CD14-positive monocyte (primary cell): ENCODE measurements around the gene PARP16. TPM values are rescaled to one million over a fixed set of nuclear protein-coding genes. Genes with fewer than 3 reads are reported as not detected.

ENCODE experiments used
- DNase-seq, 3 donors: peaks; one replicate each; pipeline ENCODE4 v3.0.0-alpha.2; 2011 to 2022
- H2AFZ ChIP-seq: 2 replicates; pipeline ENCODE4 v1.6.0; 2012; ENCODE audit warnings: mild to moderate bottlenecking, low read depth, low read length, inconsistent platforms; ENCODE audit not compliant: insufficient read depth, poor library complexity, severe bottlenecking
- H3K27ac ChIP-seq, 2 donors: 1 replicate in 1 of 2; 2 replicates in 1 of 2; pipeline ENCODE4 v1.5.1; 2012 to 2013; ENCODE audit warnings: low read length in 2 of 2, control low read depth in 1 of 2, inconsistent platforms in 1 of 2, low read depth in 1 of 2, mild to moderate bottlenecking in 1 of 2
- H3K27me3 ChIP-seq, 2 donors: one replicate each; pipeline versions ENCODE4 v1.6.0 to v1.6.1; 2011 to 2013; ENCODE audit warnings: low read length in 2 of 2; ENCODE audit not compliant: control insufficient read depth in 2 of 2, insufficient read depth in 2 of 2
- H3K36me3 ChIP-seq, 2 donors: replicated peaks in 1 of 2; 1 replicate in 1 of 2; 2 replicates in 1 of 2; pipeline versions ENCODE4 v1.5.1 to v1.6.1; 2012 to 2013; ENCODE audit warnings: low read length in 2 of 2, control low read depth in 1 of 2, inconsistent platforms in 1 of 2, mild to moderate bottlenecking in 1 of 2; ENCODE audit not compliant: insufficient read depth in 2 of 2, control insufficient read depth in 1 of 2
- H3K4me1 ChIP-seq, 2 donors: 1 replicate in 1 of 2; 2 replicates in 1 of 2; pipeline versions ENCODE4 v1.5.1 to v1.6.1; 2012 to 2013; ENCODE audit warnings: low read length in 2 of 2, control low read depth in 1 of 2, inconsistent platforms in 1 of 2, mild to moderate bottlenecking in 1 of 2, moderate library complexity in 1 of 2; ENCODE audit not compliant: insufficient read depth in 2 of 2, control insufficient read depth in 1 of 2
- H3K4me2 ChIP-seq: replicated peaks from 2 replicates; pipeline ENCODE3; 2012; ENCODE audit warnings: low read length, moderate library complexity, mild to moderate bottlenecking; ENCODE audit not compliant: poor library complexity, severe bottlenecking; ENCODE audit errors: extremely low read depth
- H3K4me3 ChIP-seq, 3 experiments: fragments of 200-600 bp in 1 of 3; sonication (generic) in 1 of 3; replicated peaks in 1 of 3; 1 replicate in 2 of 3; 2 replicates in 1 of 3; pipeline ENCODE4 v1.5.1; 2011 to 2013; ENCODE audit warnings: low read length in 3 of 3, mild to moderate bottlenecking in 3 of 3, control low read depth in 2 of 3, low read depth in 2 of 3, inconsistent platforms in 1 of 3, moderate library complexity in 1 of 3
- H3K79me2 ChIP-seq: 2 replicates; pipeline ENCODE4 v1.6.0; 2012; ENCODE audit warnings: mild to moderate bottlenecking, control low read depth, inconsistent platforms, low read length, moderate library complexity; ENCODE audit not compliant: insufficient read depth
- H3K9ac ChIP-seq: 2 replicates; pipeline ENCODE4 v1.6.0; 2017; ENCODE audit warnings: low read length, mild to moderate bottlenecking; ENCODE audit not compliant: insufficient read depth, poor library complexity, severe bottlenecking
- H3K9me3 ChIP-seq, 2 donors: replicated peaks in 1 of 2; 1 replicate in 1 of 2; 2 replicates in 1 of 2; pipeline versions ENCODE4 v1.5.1 to v1.6.1; 2012 to 2013; ENCODE audit warnings: low read length in 2 of 2, control low read depth in 1 of 2; ENCODE audit not compliant: control insufficient read depth in 1 of 2, insufficient read depth in 1 of 2
- H4K20me1 ChIP-seq: 2 replicates; pipeline ENCODE4 v1.6.0; 2012; ENCODE audit warnings: mild to moderate bottlenecking, low read length, control low read depth, moderate library complexity; ENCODE audit not compliant: insufficient read depth
- H3K27ac Mint-ChIP-seq, 7 donors: one replicate each; pipeline ENCODE4 v1.8.0; 2020; ENCODE audit warnings: mild to moderate bottlenecking in 7 of 7, mixed read lengths in 7 of 7, moderate library complexity in 6 of 7, inconsistent platforms in 2 of 7
- H3K27me3 Mint-ChIP-seq, 3 donors: one replicate each; pipeline ENCODE4 v1.8.0; 2021 to 2022; ENCODE audit warnings: low read depth in 3 of 3, mild to moderate bottlenecking in 3 of 3, mixed read lengths in 3 of 3, moderate library complexity in 3 of 3, inconsistent platforms in 1 of 3
- H3K36me3 Mint-ChIP-seq, 2 donors: one replicate each; pipeline ENCODE4 v1.8.0; 2020; ENCODE audit warnings: mixed read lengths in 2 of 2, inconsistent platforms in 1 of 2, mild to moderate bottlenecking in 1 of 2
- H3K4me1 Mint-ChIP-seq: one replicate; pipeline ENCODE4 v1.8.0; 2020; ENCODE audit warnings: mild to moderate bottlenecking, mixed read lengths
- H3K4me3 Mint-ChIP-seq, 2 donors: one replicate each; pipeline ENCODE4 v1.8.0; 2020; ENCODE audit warnings: mild to moderate bottlenecking in 2 of 2, mixed read lengths in 2 of 2, moderate library complexity in 1 of 2
- H3K9me3 Mint-ChIP-seq, 7 donors: one replicate each; pipeline ENCODE4 v1.8.0; 2020 to 2022; ENCODE audit warnings: mixed read lengths in 7 of 7, mild to moderate bottlenecking in 6 of 7, moderate library complexity in 6 of 7, inconsistent platforms in 2 of 7
- WGBS: methylation state at CpG from one replicate; pipeline ENCODE4 v1.1.5; 2013; ENCODE audit warnings: missing lambda C conversion rate; ENCODE audit not compliant: insufficient coverage; 5-methylcytosine and 5-hydroxymethylcytosine counted together
- intact Hi-C, 2 donors: fragments of 100-400 bp; cut with micrococcal nuclease; formaldehyde crosslinking; loops; one replicate each; pipeline versions ENCODE4 v1.15.0 to v1.15.1; 2023
- polyA plus RNA-seq, 3 donors: library from polyadenylated mRNA; depleted of rRNA in 1 of 3; unstranded in 2 of 3; stranded (reverse) in 1 of 3; fragments of 300-500 nt in 2 of 3; fragments of >200 nt in 1 of 3; fragmentation: Illumina TruSeq in 2 of 3; gene quantifications; 1 replicate in 2 of 3; 2 replicates in 1 of 3; pipeline ENCODE4 v1.2.3, GENCODE V29; 2012 to 2021
- TF ChIP-seq, protein P1 (sequence below): fragments of 200-600 bp; IDR thresholded peaks from one replicate; pipeline ENCODE4 v1.8.0; 2022; ENCODE audit warnings: antibody characterized with exemption, mild to moderate bottlenecking

Gene PARP16
- polyA plus RNA-seq, 3 donors, result 4.8 to 6.9 (median 5.7) TPM

- peak overlapping the region in 1 of 7 donors; percentile 61 for H3K27ac Mint-ChIP-seq
- Histone ChIP-seq H3K27ac (no peak overlapping the region), H3K9ac (peak overlapping the region; percentile 1), H2AFZ (no peak overlapping the region), H3K4me1 (no peaks in the 10 kb centered on the region), H3K36me3 (no peaks in the 10 kb centered on the region), H3K79me2 (no peaks in the 10 kb centered on the region), H3K4me2 (no peak overlapping the region), H3K4me3 (no peak overlapping the region), H3K27me3 (no peaks in the 10 kb centered on the region), H4K20me1 (no peaks in the 10 kb centered on the region), H3K9me3 (no peaks in the 10 kb centered on the region)
- peaks cover 0 to 3% (median 0%) of the 10 kb centered on the region in 7 donors for H3K9me3 Mint-ChIP-seq
- H3K4me1 Mint-ChIP-seq, result no peaks in the 10 kb centered on the region
- no peak for DNase-seq
- intact Hi-C loops, result no loop called here
- TF ChIP-seq, protein P1, sequence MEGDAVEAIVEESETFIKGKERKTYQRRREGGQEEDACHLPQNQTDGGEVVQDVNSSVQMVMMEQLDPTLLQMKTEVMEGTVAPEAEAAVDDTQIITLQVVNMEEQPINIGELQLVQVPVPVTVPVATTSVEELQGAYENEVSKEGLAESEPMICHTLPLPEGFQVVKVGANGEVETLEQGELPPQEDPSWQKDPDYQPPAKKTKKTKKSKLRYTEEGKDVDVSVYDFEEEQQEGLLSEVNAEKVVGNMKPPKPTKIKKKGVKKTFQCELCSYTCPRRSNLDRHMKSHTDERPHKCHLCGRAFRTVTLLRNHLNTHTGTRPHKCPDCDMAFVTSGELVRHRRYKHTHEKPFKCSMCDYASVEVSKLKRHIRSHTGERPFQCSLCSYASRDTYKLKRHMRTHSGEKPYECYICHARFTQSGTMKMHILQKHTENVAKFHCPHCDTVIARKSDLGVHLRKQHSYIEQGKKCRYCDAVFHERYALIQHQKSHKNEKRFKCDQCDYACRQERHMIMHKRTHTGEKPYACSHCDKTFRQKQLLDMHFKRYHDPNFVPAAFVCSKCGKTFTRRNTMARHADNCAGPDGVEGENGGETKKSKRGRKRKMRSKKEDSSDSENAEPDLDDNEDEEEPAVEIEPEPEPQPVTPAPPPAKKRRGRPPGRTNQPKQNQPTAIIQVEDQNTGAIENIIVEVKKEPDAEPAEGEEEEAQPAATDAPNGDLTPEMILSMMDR, result no peak
- H3K36me3 Mint-ChIP-seq, result no peaks in the 10 kb centered on the region
- no peak overlapping the region for H3K4me3 Mint-ChIP-seq
- 74% methylated on average over 5 of the region's 6 CpGs for WGBS
- peaks cover 0 to 5% (median 0%) of the 10 kb centered on the region in 3 donors for H3K27me3 Mint-ChIP-seq
Measured at GRCh38 chr15:65211482-65211982, 75.2 kb downstream of the PARP16 start.

- no peaks in the 10 kb centered on the region for H4K20me1 ChIP-seq
- no peaks in the 10 kb centered on the region for H3K4me1 ChIP-seq
- Mint-ChIP-seq H3K4me3 (no peak within 1 kb of the TSS), H3K27me3 (peaks cover 0 to 4% (median 0%) of the 10 kb centered on the region in 3 donors), H3K27ac (peak within 1 kb of the TSS in 1 of 7 donors; percentile 61), H3K4me1 (no peaks in the 10 kb centered on the region), H3K36me3 (no peaks in the 10 kb centered on the region), H3K9me3 (peaks cover 0 to 3% (median 0%) of the 10 kb centered on the region in 7 donors)
- H3K4me2 ChIP-seq, result no peak within 1 kb of the TSS
- peak within 1 kb of the TSS; percentile 1 for H3K9ac ChIP-seq
- no peak within 1 kb of the TSS for H2AFZ ChIP-seq
- no peak within 1 kb of the TSS for H3K4me3 ChIP-seq
- intact Hi-C loops, result no loop called here
- DNase-seq, result no peak
- H3K9me3 ChIP-seq, result no peaks in the 10 kb centered on the region
- H3K79me2 ChIP-seq, result no peaks in the 10 kb centered on the region
- 75% methylated on average over 8 of the region's 8 CpGs for WGBS
- no peaks in the 10 kb centered on the region for H3K27me3 ChIP-seq
- TF ChIP-seq, protein P1, result no peak
- no peak within 1 kb of the TSS for H3K27ac ChIP-seq
- H3K36me3 ChIP-seq, result no peaks in the 10 kb centered on the region
Measured at GRCh38 chr15:65210770-65211481, 75.8 kb downstream of the PARP16 start, which contains the start of gene CILP. Gene CILP (minus strand): TSS chr15:65211473. CDS start chr15:65209755, 1,718 bp downstream.
